GM18505 (cell line): Measurements from ENCODE around the gene ASS1.

Experiments
- ATAC-seq: cut with Tn5 transposase; IDR thresholded peaks from one replicate; pipeline ENCODE4 v1.9.1; 2021; ENCODE audit not compliant: unreplicated experiment
- POLR2A ChIP-seq: IDR thresholded peaks from 4 replicates; pipeline ENCODE4 v1.6.1; 2011; ENCODE audit warnings: borderline replicate concordance; ENCODE audit not compliant: insufficient read depth, insufficient read length; ENCODE audit errors: extremely low read depth

The ASS1 gene

GRCh38 chr9:130501639-130502038 lies 56.9 kb downstream of the ASS1 start:
- no peak for ATAC-seq

DNA sequence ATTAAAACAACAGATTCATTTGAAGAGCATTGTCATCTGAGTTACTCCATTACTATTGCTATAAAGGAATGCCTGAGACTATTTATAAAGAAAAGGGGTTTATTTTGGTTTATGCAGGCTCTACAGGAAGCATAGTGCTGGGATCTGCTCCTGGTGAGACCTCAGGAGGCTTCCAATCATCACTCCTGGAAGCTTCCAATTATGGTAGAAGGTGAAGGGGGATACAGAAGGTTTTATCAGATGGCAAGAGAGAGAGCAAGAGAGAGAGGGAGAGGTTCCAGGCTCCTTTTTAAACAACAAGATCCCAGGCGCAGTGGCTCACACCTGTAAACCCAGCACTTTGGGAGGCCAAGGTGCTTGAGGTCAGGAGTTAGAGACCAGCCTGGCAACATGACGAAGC lies 63.5 kb downstream of the ASS1 start:
- no peak for ATAC-seq
- no peak for TF ChIP-seq POLR2A

More at GRCh38 chr9:130501639-130502038, 56.9 kb downstream of the ASS1 start:
- no peak for TF ChIP-seq POLR2A

DNA sequence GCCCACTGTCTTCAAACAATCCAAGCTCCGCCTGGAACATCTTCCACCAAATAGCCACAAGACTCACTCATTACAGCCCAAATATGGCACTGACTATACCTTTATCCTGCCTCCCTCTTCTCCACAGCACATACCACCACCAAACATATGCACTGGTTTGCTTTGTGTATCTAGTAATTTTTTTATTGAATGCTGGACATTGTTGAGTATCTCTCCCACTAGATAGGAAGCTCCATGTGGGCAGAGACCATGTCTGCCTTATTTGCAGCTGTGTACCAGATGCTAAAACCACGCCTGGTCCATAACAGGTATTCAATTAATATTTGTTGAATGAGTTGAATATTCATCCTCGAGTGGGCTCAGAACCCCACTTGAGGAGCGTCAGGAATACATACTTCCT lies 67.4 kb downstream of the ASS1 start:
- TF ChIP-seq POLR2A: no peak
- ATAC-seq: no peak

- no peak for ATAC-seq
- TF ChIP-seq POLR2A: no peak
Measured at GRCh38 chr9:130513078-130513477, 68.3 kb downstream of the ASS1 start.

- no peak for TF ChIP-seq POLR2A
Measured at GRCh38 chr9:130518233-130518632, 73.5 kb downstream of the ASS1 start.

DNA sequence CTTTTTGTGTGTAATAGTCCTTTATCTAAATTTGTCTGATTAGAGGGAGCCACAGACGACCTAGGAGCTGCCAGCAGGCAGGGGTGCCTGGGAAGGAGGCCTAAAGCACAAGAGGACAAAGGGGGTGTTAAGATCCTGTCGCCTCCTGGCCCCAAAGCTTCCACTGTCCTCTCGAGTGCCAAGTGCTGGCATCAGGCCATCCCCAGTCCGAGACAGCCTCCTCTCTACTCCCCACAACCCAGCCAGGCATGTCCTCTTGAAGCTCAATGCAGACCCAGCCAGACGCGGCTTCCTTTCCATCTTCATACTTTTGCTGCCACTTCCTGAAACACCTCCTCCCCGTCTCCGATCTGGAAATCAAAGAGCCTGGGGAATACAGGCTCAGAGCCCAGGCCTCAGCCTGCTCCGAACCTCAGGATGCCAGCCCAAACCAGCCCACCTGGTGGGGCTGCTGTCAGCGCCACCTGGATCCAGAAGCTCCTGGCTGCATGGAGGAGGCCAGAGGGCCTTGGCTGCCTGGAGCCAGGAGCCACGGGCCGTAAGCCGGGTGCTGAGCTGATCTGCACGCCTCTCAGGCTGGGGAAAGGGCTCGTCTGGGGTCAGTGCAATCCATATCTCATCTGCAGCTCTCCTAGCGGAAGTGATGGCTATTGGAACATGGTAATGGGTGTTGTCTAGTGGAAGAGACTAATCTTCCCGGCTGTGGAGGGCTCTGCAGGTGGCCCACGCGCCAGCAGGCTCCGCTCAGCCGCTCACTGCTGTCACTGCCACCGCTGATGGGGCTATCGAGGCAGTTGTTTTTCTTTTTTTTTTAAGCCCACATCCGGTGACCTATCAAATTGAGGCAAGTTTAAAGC lies 74.4 kb downstream of the ASS1 start:
- ATAC-seq: no peak
- TF ChIP-seq POLR2A: no peak

More at GRCh38 chr9:130518233-130518632, 73.5 kb downstream of the ASS1 start:
- ATAC-seq: no peak

DNA sequence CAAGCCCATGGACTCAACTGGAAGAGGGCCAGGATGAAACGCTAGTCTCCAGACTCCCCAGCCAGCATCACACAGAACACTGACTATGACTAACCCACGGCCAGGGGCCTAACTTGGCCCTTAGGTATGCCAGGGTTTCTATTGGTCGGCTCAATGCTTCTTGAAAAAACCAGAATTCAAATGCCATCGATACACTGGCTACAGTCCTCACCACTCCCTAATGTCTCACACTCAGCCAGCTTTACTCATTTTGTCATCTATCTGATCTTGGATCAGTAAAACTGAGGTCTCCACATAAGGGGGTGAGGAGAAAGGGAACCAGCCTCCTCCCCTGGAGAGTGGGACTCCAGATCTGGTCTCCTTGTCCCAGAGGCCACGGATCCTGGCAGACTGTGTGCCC lies 75.2 kb downstream of the ASS1 start:
- ATAC-seq: no peak
- TF ChIP-seq POLR2A: no peak

DNA sequence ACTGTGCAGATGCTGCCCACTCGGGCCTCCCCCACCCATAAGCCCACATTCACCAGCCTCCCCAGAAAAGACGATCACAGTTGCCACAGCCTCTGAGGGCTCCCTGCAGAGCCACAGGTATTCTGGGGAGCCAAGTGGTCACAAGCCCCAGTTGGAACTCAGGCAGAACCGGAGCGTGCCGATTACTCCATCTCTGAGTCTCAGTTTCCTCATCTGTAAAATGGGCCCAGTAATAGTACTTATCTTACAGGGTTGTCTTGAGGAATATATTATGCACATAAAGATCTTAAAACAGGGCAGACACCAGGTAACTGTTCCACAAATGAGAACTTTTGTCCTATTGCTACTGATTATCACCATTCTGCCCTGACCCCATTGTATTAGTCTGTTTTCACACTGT lies 77.0 kb downstream of the ASS1 start:
- ATAC-seq: no peak
- no peak for TF ChIP-seq POLR2A

GRCh38 chr9:130522233-130522808 lies 77.6 kb downstream of the ASS1 start:
- no peak for ATAC-seq
- TF ChIP-seq POLR2A: no peak

GRCh38 chr9:130523921-130524320 lies 79.2 kb downstream of the ASS1 start:
- no peak for ATAC-seq

GRCh38 chr9:130526193-130526853 lies 81.6 kb downstream of the ASS1 start:
- TF ChIP-seq POLR2A: no peak
- no peak for ATAC-seq

More at GRCh38 chr9:130523921-130524320, 79.2 kb downstream of the ASS1 start:
- no peak for TF ChIP-seq POLR2A

GRCh38 chr9:130526854-130527650 lies 82.3 kb downstream of the ASS1 start:
- no peak for ATAC-seq
- TF ChIP-seq POLR2A: no peak
